Tibial nerve (tissue), 4 donors: ENCODE measurements around the gene ELOA. TPM values are rescaled to one million over a fixed set of nuclear protein-coding genes. Genes with fewer than 3 reads are reported as not detected.
A peak's percentile ranks its signal among the peaks of the same experiment; 100 is the strongest.
"Not testable (repeated sequence)": the region's sequence is repeated elsewhere in the genome, so short reads cannot be mapped to it uniquely, and the experiment has no call there.

Experiments used
- DNase-seq, 2 donors: peaks; one replicate each; pipeline ENCODE4 v3.0.0-alpha.2; 2019; ENCODE audit warnings: low spot score in 2 of 2
- H3K27ac ChIP-seq, 4 donors: fragments of 200-600 bp; sonication (generic) in 3 of 4; one replicate each; pipeline ENCODE4 v1.5.1; 2017 to 2019; ENCODE audit warnings: mild to moderate bottlenecking in 1 of 4
- H3K27me3 ChIP-seq, 2 donors: fragments of 200-600 bp; sonication (generic) in 1 of 2; one replicate each; pipeline versions ENCODE4 v1.5.1 to v1.6.0; 2017 to 2019
- H3K36me3 ChIP-seq, 3 donors: fragments of 200-600 bp; sonication (generic); one replicate each; pipeline ENCODE4 v1.5.1; 2018 to 2019
- H3K4me1 ChIP-seq, 4 donors: fragments of 200-600 bp; sonication (generic) in 3 of 4; one replicate each; pipeline ENCODE4 v1.5.1; 2017 to 2019
- H3K4me3 ChIP-seq, 4 donors: fragments of 200-600 bp; sonication (generic) in 3 of 4; one replicate each; pipeline ENCODE4 v1.5.1; 2017 to 2019; ENCODE audit warnings: mild to moderate bottlenecking in 1 of 4, moderate library complexity in 1 of 4
- H3K9me3 ChIP-seq, 4 donors: fragments of 200-600 bp; sonication (generic) in 3 of 4; one replicate each; pipeline ENCODE4 v1.5.1; 2017 to 2019
- CTCF ChIP-seq, 5 experiments: fragments of 200-600 bp in 3 of 5; fragments of 450-650 bp in 2 of 5; sonication (generic) in 3 of 5; IDR thresholded peaks; one replicate each; pipeline ENCODE4 v1.5.1; 2016 to 2019; ENCODE audit warnings: antibody characterized with exemption in 5 of 5, mild to moderate bottlenecking in 3 of 5, moderate library complexity in 2 of 5
- EP300 ChIP-seq, 2 donors: sonication (generic); formaldehyde crosslinking; IDR thresholded peaks; one replicate each; pipeline ENCODE4 v1.6.1; 2017; ENCODE audit warnings: antibody characterized with exemption in 2 of 2, mild to moderate bottlenecking in 1 of 2
- POLR2A ChIP-seq, 2 donors: fragments of 450-650 bp; IDR thresholded peaks; one replicate each; pipeline ENCODE4 v1.6.1; 2017; ENCODE audit warnings: antibody characterized with exemption in 2 of 2, mild to moderate bottlenecking in 2 of 2, moderate library complexity in 2 of 2
- WGBS, 2 donors: methylation state at CpG; one replicate each; pipeline ENCODE4 v1.1.5; 2018; 5-methylcytosine and 5-hydroxymethylcytosine counted together
- total RNA-seq, 4 donors: library from RNA; depleted of rRNA; stranded (reverse); fragments of >200 nt; gene quantifications; one replicate each; pipeline ENCODE4 v1.1.0, GENCODE V29; 2016

ELOA gene
- total RNA-seq, 4 donors from 2014 or later: 21.4 to 32.7 (median 23.7) TPM

- no peaks in the 10 kb centered on the region for H3K9me3 ChIP-seq
- no peak overlapping the region for H3K4me3 ChIP-seq
- WGBS, 2 donors: 51 to 52% methylated on average over 7 to 10 of the region's 10 CpGs
- peaks cover 0 to 26% (median 18%) of the 10 kb centered on the region in 4 donors for H3K4me1 ChIP-seq
- DNase-seq: no peak
- H3K27me3 ChIP-seq: no peaks in the 10 kb centered on the region
- no peak for TF ChIP-seq EP300 (IDR thresholded peaks at IDR 0.05)
- no peak for TF ChIP-seq POLR2A (IDR thresholded peaks at IDR 0.05)
- peaks cover 0 to 47% (median 0%) of the 10 kb centered on the region in 3 donors for H3K36me3 ChIP-seq
- peak overlapping the region in 2 of 4 donors; percentile 94 to 97 for H3K27ac ChIP-seq
These were observed 58.6 kb downstream of the ELOA start for GRCh38 chr1:23801876-23802275.

GRCh38 chr1:23802809-23803342 lies 59.6 kb downstream of the ELOA start:
- WGBS, 2 donors: 88 to 92% methylated on average over 7 of the region's 7 CpGs
- not testable (repeated sequence) for H3K4me3 ChIP-seq, H3K27ac ChIP-seq, H3K9me3 ChIP-seq, DNase-seq, H3K27me3 ChIP-seq
- peaks cover 0 to 26% (median 18%) of the 10 kb centered on the region in 4 donors for H3K4me1 ChIP-seq
- H3K36me3 ChIP-seq: peaks cover 0 to 47% (median 0%) of the 10 kb centered on the region in 3 donors

GRCh38 chr1:23803674-23804073 lies 60.4 kb downstream of the ELOA start:
- Histone ChIP-seq H3K4me1 (peaks cover 0 to 26% (median 18%) of the 10 kb centered on the region in 4 donors), H3K9me3 (no peaks in the 10 kb centered on the region), H3K27ac (no peak overlapping the region), H3K27me3 (no peaks in the 10 kb centered on the region), H3K36me3 (peaks cover 0 to 44% (median 0%) of the 10 kb centered on the region in 3 donors), H3K4me3 (no peak overlapping the region)
- WGBS, 2 donors: 84 to 86% methylated on average over 5 of the region's 5 CpGs
- TF ChIP-seq CTCF (IDR thresholded peaks at IDR 0.05) (no peak), POLR2A (IDR thresholded peaks at IDR 0.05) (no peak), EP300 (IDR thresholded peaks at IDR 0.05) (no peak)
- no peak for DNase-seq

- no peak for DNase-seq
- H3K4me3 ChIP-seq: no peak overlapping the region
- H3K27me3 ChIP-seq: no peaks in the 10 kb centered on the region
- no peaks in the 10 kb centered on the region for H3K9me3 ChIP-seq
- H3K27ac ChIP-seq: no peak overlapping the region
- 69 to 77% methylated on average over 7 of the region's 7 CpGs for WGBS, 2 donors
- H3K4me1 ChIP-seq: peaks cover 0 to 20% (median 16%) of the 10 kb centered on the region in 4 donors
- peaks cover 0 to 44% (median 0%) of the 10 kb centered on the region in 3 donors for H3K36me3 ChIP-seq
- TF ChIP-seq POLR2A (IDR thresholded peaks at IDR 0.05) (no peak), CTCF (IDR thresholded peaks at IDR 0.05) (no peak), EP300 (IDR thresholded peaks at IDR 0.05) (no peak)
These were observed 61.0 kb downstream of the ELOA start for GRCh38 chr1:23804183-23804835.

- peaks cover 0 to 13% (median 9%) of the 10 kb centered on the region in 4 donors for H3K4me1 ChIP-seq
- no peak for DNase-seq
- H3K27me3 ChIP-seq: no peaks in the 10 kb centered on the region
- TF ChIP-seq EP300 (IDR thresholded peaks at IDR 0.05) (no peak), CTCF (IDR thresholded peaks at IDR 0.05) (no peak), POLR2A (IDR thresholded peaks at IDR 0.05) (no peak)
- no peak overlapping the region for H3K4me3 ChIP-seq
- peaks cover 0 to 44% (median 0%) of the 10 kb centered on the region in 3 donors for H3K36me3 ChIP-seq
- WGBS, 2 donors: 95 to 98% methylated on average over 2 of the region's 2 CpGs
- no peaks in the 10 kb centered on the region for H3K9me3 ChIP-seq
- no peak overlapping the region for H3K27ac ChIP-seq
These were observed 61.8 kb downstream of the ELOA start for GRCh38 chr1:23805025-23805424.

GRCh38 chr1:23806280-23806679 lies 63.0 kb downstream of the ELOA start:
- WGBS, 2 donors: 75 to 86% methylated on average over 6 of the region's 6 CpGs

More at GRCh38 chr1:23806280-23806679, 63.0 kb downstream of the ELOA start:
- no peak overlapping the region for H3K4me3 ChIP-seq
- H3K36me3 ChIP-seq: peaks cover 0 to 47% (median 0%) of the 10 kb centered on the region in 3 donors
- H3K4me1 ChIP-seq: peaks cover 0 to 17% (median 5%) of the 10 kb centered on the region in 4 donors
- H3K27ac ChIP-seq: no peak overlapping the region
- TF ChIP-seq CTCF (IDR thresholded peaks at IDR 0.05) (no peak), EP300 (IDR thresholded peaks at IDR 0.05) (no peak), POLR2A (IDR thresholded peaks at IDR 0.05) (no peak)
- H3K27me3 ChIP-seq: no peaks in the 10 kb centered on the region
- H3K9me3 ChIP-seq: no peaks in the 10 kb centered on the region
- DNase-seq: no peak
